Stimulated activated CD4-positive, alpha-beta T cell treated with anti-CD3 and anti-CD28 coated beads, Interleukin-4, amount 100 ng/mL, for 24 hours (primary cell): Measurements from ENCODE around the gene RXFP4.

ENCODE experiments used
- DNase-seq: peaks from one replicate; pipeline ENCODE4 v3.0.0-alpha.2; 2020

The RXFP4 gene

DNA sequence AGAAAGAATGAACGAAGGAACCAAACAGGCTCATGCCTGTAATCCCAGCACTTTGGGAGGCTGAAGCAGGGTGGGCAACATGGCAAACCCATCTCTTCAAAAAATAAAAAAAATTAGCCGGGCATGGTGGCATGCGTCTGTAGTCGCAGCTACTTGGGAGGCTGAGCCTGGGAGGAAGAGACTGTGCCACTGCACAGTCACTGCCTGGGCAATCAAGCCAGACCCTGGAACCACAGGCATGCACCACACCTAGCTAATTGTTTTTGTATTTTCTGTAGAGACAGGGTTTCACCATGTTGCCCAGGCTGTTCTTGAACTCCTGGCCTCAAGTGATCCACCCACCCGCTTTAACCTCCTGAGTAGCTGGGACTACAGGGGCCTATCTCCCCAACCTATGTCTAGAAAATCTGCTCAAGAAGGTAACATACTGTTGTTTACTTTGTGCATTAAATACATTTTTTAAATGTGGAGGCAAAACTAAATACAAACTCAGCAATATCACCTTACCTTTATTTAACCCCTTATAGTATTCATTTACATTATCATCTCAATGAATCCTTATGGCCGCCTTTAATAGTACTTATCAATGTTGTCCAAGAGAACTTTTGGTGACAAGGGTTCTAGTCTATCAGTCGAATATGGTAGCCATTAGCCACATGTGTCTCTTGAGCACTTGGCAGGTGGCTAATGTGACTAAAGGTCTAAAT, 10.0 kb upstream of the RXFP4 start:
- no peak for DNase-seq

DNA sequence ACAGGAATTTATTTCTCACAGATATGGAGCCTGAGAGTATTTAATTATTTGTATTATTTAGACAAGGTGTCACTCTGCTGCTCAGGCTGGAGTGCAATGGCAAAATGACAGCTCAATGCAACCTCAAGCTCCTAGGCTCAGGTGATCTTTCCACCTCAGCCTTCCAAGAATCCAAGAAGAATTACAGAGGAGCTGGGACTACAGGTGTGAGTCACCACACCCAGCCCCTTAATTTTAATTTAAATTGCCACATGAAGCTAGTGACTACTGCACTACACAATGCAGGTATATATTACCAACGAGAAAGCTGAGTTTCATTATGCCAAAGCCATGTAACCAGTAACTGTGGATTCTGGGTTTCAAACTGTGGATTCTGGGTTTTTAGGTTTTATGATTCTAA, 9.4 kb upstream of the RXFP4 start:
- no peak for DNase-seq

DNA sequence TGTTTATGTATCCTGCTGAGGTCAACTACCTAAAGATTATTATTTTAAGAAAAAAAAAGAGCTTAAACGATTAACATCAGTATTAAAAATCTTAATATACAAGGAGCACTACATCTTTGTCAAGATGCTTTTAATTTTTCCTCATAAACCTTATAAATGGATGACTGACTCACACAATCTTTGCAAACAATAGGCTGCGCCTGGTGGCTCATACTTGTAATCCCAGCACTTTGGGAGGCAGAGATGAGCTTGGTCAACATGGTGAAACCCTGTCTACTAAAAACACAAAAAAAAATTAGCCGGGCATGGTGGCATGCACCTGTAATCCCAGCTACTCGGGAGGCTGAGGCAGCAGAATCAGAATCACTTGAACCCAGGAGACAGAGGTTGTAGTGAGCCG, 9.0 kb upstream of the RXFP4 start:
- no peak for DNase-seq

DNA sequence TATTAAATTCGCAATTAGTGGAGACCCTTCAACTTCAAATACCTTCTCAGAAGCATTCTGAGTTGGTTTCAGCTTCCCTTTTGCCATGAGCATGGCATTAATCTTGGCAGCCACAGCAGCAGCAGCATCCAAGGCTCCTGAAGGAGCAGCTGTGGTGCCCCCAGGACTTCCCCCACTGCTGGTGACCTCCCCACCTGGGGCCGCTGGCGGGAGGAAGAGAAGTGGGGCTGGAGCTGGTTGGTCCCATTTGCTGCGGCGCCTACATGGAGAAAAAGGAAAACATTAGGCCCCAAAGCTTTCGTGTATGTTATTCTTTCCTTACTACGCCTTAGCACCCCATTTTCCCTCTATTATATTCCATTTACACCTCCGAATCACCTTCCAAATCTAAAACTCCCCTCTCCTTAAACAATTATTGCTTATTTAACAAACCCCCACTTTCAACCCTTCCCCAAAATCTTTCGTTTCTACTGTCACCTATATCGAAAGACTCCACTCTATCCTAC, 7.8 kb upstream of the RXFP4 start:
- no peak for DNase-seq

DNA sequence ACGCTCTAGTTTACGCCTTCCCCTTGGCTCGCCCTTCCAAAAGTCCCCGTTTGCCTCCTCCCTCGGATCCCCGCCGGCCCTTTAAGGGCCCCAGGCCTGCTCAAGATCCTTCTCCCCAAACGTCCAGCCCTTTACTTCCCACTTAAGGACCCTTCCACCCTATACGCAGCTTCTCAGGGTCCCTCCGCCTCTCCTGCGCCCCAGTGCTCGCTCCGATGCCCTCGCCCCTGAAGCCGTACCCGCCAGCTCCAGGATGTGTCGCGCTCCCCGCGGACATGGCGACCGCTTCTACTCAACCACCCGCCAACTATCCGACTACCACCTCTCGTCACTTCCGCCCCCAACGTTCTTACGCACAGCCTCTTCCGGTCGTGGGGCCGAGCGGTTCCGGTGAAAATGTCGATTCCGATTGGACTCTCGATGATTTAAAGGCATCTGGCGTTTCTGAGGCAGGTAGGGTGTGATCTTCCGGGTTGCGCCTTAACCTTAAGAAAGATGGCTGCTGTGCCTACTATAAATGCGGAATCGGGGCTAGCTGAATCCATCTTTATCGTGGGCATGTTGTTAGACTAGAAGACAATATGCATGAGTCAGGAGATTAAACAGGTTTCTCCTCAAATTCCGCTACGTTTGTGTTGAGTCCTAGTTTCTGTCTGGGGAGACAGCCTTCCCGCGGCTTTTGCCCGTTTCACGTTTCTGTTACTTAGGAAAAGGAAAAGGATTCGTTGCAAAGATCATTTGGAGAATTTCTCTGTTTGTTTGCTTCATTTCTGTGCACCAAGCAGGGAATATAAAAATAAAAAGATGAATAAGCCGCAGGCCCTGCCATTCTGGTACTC, 7.1 kb upstream of the RXFP4 start, which contains the start of gene KHDC4:
KHDC4 (minus strand) TSS at position 317 of the 839 bp plus-strand sequence; CDS start at position 277, 40 bp downstream.
- DNase-seq: peak; percentile 95

DNA sequence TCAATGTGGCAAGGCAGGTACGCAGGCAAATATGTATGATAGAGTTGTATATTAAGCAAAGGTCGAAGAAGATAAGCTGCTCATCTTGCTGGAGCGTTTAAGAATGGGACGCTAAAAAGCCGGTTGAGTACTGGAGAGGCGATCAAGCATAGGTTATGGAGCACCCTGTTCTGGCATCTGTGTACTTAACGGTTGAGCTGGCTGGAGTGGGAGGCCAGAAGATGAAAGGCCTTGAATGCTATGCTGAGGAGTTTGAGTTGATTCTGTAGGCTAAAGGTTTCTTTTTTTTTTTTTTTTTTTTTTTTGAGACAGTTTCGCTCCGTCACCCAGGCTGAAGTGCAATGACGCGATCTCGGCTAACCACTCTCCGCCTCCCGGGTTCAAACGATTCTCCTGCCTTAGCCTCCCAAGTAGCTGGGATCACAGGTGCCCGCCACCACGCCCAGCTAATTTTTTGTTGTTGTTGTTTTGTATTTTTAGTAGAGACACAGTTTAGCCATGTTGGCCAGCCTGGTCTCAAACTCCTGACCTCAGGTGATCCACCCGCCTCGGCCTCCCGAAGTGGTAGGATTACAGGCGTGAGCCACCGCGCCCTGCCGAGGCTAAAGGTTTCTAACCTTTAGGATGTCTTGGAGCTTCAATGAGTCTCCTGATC, 6.4 kb upstream of the RXFP4 start:
- no peak for DNase-seq

DNA sequence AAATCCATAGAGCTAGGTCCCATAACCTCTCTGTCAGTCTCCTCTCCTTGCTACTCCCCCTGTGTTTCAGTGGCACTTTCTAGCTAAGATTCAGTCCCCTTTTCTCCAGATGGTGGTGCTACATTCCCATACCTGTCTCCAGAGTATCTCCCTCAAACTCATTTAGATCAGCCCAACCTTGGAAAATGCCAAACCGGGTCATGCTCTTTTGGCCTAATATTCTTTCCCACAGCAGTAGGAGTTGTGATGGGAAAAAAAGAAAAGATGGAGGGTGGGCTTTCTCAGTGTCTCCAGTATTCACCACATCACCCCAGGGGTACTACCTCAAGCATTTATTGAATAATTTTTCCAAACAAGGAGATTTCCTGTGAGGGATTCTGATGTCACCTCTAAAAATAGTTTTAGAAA, 3.2 kb upstream of the RXFP4 start:
- DNase-seq: peak; percentile 43

DNA sequence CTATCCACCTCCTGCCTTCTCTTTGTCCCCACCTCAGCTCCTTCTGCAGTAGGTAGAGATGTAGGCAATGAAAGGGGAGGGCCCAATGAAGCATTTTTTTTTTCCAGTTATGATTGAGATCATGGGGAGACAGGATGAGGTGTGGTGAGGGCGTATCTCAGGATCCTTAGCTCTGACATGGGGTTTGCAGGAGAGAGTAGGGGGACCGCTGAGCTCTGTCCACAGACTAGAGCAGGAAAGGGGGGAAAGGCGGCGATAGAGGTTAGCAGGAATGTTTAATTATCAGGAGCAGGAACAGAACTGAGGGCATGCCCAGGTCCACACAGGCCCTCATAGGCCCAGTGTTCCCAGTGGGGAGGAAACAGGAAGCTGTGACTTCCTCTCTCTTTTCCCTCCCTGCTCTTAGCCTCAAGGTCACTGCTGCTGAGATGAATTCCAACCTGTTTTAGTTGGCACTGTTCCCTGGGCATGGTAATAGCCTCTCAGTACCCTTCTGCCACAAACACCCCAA, 901 bp upstream of the RXFP4 start:
- no peak for DNase-seq

DNA sequence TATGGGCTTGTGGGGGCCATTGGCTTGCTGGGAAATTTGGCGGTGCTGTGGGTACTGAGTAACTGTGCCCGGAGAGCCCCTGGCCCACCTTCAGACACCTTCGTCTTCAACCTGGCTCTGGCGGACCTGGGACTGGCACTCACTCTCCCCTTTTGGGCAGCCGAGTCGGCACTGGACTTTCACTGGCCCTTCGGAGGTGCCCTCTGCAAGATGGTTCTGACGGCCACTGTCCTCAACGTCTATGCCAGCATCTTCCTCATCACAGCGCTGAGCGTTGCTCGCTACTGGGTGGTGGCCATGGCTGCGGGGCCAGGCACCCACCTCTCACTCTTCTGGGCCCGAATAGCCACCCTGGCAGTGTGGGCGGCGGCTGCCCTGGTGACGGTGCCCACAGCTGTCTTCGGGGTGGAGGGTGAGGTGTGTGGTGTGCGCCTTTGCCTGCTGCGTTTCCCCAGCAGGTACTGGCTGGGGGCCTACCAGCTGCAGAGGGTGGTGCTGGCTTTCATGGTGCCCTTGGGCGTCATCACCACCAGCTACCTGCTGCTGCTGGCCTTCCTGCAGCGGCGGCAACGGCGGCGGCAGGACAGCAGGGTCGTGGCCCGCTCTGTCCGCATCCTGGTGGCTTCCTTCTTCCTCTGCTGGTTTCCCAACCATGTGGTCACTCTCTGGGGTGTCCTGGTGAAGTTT, 550 bp downstream of the RXFP4 start:
- no peak for DNase-seq

DNA sequence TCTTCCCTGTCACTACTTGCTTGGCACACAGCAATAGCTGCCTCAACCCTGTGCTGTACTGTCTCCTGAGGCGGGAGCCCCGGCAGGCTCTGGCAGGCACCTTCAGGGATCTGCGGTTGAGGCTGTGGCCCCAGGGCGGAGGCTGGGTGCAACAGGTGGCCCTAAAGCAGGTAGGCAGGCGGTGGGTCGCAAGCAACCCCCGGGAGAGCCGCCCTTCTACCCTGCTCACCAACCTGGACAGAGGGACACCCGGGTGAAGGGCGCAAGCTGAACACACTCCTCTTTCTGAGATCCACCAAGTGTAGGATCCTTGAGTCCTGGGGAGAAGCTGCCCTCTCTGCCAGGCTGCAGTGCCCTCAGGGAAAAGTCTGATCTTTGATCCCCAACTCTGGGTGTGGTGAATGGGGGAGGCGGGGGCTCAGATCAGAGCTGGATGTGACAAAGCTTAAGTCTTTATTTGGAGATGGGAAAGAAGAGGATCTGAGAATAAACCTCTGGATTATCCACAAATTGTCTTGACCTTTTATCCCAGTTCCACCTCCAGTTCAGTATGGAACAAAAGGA, 1.2 kb downstream of the RXFP4 start:
- no peak for DNase-seq

DNA sequence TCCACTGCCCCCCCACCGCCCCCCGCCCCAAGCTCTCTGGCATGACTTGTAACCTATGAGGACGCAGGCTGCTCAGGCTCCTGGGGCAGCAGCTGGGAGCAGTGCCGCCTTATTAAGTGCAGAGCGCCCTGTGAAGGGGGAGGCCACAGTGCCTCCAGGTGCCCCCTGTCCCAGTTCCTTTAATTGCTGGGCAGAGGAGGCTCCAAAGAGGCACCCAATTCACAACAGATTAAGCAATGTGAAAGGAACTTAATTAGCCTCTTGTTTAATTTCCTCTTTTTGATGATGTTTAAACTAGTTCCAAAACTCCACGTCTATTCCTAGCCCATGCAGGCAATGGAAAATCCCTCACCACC, 3.0 kb downstream of the RXFP4 start:
- no peak for DNase-seq

DNA sequence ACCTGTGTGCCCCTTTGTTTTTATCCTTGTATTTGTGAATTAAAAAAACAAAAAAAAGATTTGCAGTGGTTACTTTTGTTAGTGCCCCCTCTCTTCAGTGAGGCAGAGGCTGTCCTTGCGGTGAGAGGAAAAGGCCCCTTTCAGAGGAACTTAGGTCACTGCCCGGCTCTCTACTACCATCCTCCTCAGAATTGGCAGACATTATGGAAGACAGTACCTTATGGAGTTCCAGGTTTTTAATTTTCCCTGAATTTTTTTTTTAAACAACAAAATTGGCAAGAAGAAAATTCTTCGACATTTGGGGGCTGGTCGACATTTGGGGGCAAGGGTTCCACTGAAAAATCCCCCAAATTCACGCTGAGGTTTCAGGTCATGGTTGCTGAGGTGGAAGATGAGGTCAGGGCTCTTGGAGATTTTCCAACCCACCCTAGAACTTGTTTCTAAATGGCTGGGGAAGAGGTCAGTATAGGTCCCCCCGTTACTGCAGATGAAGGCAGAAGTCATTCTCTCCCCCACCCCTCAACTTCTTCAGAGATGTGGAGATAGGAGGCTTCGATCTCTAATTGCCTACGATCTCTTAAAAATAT, 5.3 kb downstream of the RXFP4 start:
- no peak for DNase-seq

DNA sequence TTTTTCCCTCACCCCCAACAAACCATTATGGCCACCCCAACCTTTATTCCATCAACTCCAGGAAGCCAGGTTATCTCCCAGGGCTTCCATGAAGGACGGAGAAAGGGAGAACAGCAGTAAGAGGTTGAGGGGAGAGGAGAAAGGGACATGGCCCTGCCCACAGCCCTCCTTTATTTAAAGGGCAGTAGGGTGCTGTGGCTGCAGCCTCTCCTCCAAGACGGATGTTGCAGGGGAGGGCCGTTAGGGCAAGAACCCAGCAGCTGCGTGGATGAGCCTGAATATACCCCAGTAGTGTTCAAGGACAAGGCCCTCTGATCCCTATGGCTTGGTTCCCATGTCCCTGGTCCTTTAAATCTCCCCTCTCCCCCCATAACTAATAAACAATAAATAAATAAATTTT, 5.9 kb downstream of the RXFP4 start:
- no peak for DNase-seq

DNA sequence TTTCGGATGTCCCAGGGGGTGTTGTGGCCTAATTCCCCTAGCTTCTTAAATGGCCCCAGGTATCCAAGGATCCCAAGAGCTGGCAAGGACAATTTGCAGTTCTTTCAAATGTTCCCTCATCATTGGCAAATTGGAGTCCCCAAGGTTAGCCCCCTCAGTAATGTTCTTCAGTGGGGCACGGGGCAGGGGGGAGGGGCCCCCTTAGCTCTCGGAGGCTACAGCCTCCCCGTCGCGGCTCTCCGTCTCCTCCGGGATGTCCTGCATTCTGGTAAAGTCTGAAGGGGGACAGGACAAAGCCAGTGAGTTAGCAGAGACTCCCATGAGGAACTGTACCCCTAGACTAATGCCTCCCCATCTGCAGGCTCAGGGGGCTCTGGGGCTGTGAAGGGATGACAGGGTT, 6.3 kb downstream of the RXFP4 start:
- no peak for DNase-seq

DNA sequence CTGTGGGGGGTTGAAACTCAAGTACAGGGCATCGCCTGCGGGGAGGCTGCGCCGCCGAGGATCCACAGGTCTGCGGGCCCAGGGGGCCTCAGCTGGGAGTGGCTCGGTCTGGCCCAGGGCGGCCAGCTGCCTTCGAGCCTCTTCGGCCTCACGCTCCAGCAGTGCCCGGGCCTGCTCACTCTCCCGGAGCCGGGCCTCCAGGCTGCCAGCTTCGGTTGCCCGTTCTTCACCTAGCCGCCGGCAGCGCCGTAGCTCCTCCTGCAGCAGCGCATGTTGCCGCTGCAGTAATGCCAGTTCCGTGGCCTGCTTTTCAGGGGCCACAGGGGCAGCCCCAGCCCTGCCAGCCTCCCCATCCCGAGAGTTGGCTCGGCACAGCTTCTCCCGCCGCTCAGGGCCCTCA, 9.4 kb downstream of the RXFP4 start:
- DNase-seq: no peak

DNA sequence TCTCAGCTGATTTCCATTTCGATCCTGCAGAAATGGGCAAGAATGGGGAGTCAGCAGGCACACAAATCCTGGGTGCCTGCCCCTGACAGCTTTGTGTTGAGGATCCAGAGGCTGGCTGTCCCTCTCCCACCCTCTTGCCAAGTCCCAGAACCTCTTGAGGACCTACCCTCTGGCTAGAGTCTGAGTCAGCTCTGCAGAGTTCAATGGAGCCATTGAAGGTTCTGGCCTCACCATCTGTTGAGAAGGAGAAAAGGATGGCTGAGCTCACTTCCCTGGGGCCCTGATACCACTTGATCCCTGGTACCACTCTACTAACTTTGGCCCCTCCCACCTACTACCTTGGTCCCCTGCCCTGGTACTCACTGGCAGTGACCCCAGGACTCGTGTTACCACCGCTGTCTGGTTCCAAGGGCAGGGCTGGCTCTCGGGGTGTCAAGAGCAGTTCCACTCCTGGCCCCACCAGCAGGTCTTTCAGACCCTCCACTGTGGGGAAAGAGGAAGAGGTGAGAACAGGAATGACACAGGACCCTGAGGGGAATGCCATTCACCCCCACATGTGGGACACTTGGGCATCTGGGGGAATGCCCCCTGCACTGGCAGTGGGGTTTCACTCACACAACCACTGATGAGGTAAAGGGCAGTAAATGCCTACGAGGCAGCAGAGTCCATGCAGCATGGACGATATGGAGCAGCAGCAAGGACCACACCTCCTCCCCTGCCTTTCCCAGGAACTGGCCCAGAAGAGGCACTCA, 10.5 kb downstream of the RXFP4 start:
- no peak for DNase-seq

DNA sequence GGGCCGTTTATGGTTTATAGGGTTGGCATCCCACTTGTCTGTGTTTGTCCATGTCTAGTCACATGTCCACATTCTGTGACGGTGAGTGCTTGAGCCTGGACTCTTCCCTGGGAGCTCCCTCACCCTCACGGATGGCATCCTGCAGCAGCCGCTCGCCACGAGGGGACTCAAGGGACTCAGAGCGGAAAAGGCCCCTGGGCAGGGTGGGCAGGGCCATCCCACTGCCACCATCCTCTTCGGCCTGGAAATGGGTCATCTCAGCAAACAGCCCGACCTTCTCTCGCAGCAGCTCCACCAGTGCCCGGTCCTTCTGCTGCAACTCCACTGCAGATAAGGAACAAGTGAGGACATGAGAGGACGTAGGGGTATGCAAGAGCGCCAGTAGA, 11.1 kb downstream of the RXFP4 start:
- DNase-seq: no peak

DNA sequence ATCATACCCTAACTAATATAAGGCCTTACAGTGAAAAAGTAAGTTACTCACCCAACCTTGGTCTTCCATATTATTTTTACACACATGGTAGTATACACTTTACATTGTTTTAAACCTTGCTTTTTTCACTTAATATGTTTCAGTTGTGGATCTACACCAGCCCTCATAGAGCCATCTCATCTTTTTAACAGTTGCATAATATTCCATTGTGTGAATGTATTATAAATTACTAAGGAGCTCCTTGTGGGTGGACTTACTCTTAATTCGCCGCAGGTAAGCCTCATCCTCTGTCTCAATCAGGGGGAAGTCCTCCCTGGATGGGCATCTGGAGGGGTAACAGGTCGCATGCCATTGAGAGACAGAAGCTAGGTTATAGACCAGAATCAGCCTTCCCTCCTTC, 13.2 kb downstream of the RXFP4 start:
- no peak for DNase-seq

DNA sequence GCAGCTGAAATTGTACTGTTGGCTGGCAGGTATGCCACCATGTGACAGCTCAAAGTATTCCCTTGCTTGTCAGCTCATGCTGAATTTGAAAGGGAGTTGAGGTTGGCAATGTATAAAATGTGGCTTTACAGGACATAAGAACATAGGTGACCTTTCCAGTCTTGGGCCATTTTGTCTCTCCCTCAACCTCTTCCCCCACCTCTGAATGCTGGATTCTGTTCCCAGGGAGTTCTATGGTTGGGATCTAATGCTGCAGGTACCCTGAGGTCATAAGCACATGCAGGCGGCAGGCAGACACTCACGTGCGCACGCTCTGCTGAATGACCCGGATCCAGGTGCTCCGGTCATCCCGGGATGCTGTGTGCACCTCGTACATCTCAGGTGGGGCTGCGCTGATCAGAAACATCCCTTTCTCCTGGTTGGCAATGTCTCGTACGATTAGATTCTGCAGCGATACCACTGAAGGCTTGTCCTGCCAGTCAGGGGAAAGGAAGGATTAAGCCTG, 16.0 kb downstream of the RXFP4 start:
- DNase-seq: no peak

DNA sequence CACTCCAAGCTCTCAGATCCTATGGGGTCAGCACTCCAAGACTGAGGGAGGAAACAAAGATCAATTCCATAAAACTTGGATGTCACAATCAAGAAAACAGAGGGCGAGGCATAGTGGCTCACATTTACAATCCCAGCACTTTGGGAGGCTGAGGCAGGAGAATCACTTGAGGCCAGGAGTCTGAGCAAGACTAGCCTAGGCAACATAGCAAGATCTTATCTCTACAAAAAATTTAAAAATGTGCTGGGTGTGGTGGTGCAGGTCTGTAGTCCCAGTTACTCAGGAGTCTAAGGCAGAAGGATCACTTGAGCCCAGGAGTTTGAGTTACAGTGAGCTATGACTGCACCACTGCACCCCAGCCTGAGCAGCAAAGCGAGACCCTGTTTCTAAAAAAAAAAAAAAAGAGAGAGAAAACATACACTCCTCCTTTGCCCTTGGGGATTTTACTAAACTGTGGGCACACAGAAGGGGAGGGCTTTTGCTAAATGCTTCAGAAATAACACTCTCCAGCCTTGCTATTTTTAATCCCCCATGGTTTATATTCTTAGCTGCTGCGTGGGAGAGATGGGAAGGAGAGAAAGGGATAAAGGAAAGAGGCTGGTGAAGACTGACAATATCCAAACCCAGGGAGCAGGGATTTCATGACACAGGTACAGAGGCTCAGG, 18.8 kb downstream of the RXFP4 start:
- DNase-seq: no peak

DNA sequence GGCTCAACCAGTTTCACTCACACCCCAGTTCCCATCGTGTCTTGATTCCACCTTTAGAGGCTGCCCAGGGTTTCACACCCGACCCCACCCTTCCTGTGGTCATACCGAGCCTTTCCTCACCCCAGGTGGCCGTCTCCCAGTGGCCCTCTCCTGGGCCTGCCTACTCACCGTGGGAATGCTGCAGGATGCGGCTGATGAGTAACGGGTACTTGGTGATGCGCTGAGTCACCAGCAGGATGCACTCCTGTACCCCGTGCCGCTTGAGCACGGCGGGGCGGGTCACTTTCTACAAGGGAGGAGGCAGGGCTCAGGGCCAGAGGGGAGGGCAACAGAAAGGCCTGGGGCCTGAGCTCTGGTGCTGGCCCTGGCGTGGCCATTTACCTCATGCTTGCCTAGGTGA, 20.5 kb downstream of the RXFP4 start:
- no peak for DNase-seq
